Left kidney (tissue), 2 donors: ENCODE results near the gene MEI4. TPM values are rescaled to one million over a fixed set of nuclear protein-coding genes. Genes with fewer than 3 reads are reported as not detected.

Experiments
- DNase-seq: peaks from one replicate; pipeline ENCODE4 v3.0.0-alpha.2; 2013
- polyA plus RNA-seq: library from polyadenylated mRNA; unstranded; fragments of 120-200 nt; gene quantifications from one replicate; pipeline ENCODE4 v1.2.1, GENCODE V29; 2013; ENCODE audit not compliant: insufficient read length

The MEI4 gene
- polyA plus RNA-seq, 1 donor, result 2.1 TPM

DNA sequence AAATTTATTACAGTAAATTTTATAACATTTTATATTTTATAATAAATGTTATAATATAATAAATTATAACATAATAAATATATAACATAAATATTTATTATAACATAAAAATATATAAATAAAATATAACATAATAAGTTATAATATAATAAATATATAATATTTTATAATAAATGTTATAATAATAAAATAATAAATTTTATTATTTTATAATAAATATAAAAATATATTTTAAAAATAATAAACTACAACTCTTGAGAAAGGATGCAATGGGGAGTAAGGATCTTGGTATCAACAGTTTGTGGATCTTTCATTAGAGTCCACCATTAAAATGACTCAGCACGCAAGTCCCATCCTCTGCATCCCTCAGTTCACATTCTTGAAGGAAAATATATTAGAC, 312.6 kb downstream of the MEI4 start:
- DNase-seq, result no peak

GRCh38 chr6:77972334-77972733, 319.5 kb downstream of the MEI4 start:
- no peak for DNase-seq

Other genes starting within 250 kb of the MEI4 start
- gene HTR1B, start 189.5 kb upstream of the MEI4 start, polyA plus RNA-seq, result 0.38 TPM